SKM-1 treated with dmso at 0.1 percent for 144 hours (cell line): ENCODE data around the gene FAM118A.
"Not testable (repeated sequence)": the region's sequence is repeated elsewhere in the genome, so short reads cannot be mapped to it uniquely, and the experiment has no call there.

Experiments used
- DNase-seq: peaks from one replicate; lab custom pipeline; 2025; ENCODE audit not compliant: unreplicated experiment; lab: John Stamatoyannopoulos, UW

Gene FAM118A

GRCh38 chr22:45308957-45309421, 745 bp upstream of the FAM118A start:
- DNase-seq: peak; percentile 50

DNA sequence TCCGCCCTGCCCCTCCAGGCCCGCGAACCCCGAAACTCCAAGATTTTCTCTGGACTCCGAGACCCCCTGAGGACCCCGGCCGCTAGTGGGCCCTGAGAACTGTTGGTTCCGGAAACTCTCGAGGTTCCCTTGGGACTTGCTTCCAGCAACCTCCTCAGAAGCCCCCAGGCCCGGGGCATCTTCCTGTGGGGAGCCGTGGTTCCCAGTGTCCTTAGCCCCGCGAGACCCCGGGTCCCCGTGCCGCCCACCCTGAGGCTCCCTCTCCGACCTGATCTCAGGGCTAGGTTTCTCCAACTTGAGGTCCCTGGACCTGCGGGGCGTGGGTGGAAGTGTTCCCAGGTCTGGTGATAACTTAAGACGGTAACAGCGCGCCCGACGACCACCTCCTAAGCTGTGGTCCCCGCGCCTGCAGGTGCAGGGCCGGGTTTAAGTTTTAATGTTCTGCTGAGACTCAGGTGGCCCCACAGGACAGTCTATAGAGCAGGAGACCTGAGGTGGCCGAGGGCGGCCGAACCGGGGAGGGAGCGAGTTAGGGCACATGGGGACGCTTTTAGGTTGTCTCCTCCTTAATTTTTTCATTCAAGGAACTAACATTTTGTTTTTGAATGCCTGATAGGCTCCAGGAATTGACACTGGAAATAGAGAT, 720 bp downstream of the FAM118A start:
- no peak for DNase-seq

DNA sequence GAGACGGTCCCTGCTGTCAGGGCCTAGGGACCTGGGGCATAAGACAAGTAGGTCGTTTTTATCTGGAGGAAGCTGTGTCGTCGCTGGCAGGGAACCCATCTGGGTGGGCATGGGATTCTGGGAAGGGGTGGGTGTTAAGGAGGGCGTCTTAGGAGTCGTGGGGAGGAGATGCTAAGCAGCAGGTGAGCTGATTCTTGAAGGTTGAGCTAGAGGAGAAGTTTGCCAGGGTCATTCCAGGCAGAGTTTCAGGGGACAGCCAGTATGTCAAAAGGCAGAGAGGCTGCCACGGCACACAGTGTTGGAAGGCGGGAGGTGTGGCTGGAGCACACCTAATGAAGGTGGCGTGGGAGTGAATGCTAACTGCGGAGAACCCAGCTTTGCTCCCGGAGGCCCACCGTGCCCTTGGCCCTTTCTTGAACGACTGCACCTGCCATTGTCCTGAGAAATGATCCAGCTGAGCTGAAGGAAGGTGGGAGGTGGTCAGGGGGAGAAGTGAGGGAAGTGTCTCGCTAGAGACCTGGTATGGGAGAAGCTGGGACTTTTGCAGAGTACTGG, 1.3 kb downstream of the FAM118A start:
- DNase-seq: no peak

DNA sequence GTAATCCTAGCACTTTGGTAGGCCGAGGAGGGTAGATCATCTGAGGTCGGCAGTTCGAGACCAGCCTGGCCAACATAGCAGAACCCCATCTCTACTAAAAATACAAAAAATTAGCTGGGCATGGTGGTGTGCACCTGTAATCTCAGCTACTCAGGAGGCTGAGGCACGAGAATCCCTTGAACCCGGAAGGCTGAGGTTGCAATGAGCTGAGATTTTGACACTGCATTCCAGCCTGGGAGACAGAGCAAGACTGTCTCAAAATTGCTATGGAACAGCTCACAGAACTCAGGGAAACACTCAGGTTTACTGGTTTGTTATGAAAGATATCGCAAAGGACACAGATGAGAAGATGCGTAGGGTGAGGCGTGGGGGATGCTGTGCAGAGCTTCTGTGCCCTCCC, 2.7 kb downstream of the FAM118A start:
- DNase-seq: no peak

DNA sequence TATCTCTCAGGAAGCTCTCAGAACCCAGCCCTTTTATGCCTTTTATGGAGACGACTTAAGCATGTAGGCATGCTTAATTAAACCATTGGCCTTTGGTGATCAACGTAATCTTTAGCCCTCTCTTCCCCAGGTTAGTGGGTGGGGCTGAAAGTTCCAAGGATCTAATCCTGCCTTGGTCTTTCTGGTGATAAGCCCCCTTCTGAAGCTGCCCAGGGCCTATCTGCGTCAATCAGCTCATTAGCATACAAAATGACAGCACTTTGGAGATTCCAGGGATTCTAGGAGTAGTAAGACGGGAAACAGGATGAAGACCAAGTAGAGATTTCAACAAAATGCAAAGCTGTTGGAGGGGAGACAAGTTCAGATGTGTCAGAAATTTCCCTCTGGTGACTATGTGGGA, 3.1 kb downstream of the FAM118A start:
- no peak for DNase-seq

- DNase-seq: no peak
Measured at GRCh38 chr22:45314054-45314721, 4.5 kb downstream of the FAM118A start.

DNA sequence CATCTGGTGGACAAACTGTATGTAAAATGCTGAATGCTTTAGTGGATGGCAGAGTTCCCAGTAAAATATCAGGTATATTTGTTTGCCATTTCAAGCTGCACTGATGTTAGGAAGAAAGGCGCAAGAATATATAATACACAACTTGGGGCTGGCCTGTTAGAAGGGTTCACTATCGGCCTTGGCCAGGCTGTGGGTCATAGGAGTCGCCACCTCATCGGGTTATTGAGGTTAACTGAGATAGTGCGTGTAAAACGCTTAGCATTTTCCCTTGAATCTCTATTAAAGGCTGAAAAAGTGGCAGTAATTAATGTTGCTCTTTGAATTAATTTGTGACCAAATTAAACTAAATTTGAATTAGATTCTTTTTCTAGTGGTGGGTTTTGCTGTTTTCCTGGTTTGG, 5.1 kb downstream of the FAM118A start:
- no peak for DNase-seq

DNA sequence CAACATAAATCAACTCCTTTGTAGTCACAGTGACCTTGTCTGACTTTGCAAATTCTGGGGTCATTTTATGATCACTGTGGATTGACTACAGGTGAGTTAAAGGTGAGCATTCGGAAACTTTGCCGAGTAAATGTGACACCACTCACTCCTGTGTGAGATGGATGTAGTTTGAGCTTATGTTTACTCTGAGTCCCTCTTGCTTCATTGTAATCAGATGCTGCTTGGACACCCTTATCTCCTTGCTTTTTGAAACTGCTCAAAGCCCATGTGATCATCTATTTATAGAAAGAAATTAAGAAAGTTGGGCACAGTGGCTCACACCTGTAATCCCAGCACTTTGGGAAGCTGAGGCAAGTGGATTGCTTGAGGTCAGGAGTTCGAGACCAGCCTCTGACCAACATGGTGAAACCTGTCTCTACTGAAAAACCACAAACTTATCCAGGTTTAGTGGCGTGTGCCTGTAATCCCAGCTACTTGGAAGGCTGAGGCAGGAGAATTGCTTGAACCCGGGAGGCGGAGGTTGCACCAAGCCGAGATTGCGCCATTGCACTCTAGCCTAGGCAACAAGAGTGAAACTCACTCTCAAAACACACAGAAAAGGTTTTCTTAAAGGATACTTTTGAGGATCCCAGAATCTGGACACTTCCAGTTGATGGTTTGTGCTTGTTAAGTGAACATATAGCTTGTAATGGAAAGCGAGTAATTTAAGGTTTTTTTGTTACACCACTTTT, 7.2 kb downstream of the FAM118A start:
- DNase-seq: peak; percentile 14

DNA sequence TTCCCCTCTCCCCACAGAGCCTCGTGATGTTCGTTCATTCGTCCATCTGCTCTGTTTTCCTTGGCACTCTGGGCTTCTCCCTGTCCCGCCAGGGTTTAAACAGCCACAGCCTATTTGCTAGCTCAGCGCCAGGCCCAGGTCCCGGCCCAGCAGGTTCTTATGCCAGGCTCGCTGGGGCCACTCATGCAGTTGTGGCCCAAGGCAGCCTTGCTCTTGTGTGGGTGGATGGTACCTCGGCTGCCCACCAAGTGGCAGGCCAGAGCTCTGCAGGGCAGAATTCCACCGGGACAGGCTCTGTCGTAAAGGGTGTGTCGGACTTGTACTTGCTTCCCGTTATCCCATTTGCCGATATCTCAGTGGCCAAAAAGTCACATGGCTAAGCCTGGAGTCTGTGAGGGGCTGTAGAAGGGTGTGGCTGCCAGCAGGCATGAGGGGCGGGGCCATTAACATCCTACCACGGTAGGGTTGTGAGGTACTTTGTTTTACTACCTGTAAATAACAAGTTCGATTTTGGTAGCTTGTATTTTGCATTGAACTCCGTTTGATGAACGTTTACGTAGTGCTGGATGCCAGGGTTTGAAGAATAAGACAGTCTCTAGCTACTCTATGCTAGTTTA, 7.9 kb downstream of the FAM118A start:
- DNase-seq: no peak

GRCh38 chr22:45318168-45318557, 8.4 kb downstream of the FAM118A start:
- peak; percentile 57 for DNase-seq

DNA sequence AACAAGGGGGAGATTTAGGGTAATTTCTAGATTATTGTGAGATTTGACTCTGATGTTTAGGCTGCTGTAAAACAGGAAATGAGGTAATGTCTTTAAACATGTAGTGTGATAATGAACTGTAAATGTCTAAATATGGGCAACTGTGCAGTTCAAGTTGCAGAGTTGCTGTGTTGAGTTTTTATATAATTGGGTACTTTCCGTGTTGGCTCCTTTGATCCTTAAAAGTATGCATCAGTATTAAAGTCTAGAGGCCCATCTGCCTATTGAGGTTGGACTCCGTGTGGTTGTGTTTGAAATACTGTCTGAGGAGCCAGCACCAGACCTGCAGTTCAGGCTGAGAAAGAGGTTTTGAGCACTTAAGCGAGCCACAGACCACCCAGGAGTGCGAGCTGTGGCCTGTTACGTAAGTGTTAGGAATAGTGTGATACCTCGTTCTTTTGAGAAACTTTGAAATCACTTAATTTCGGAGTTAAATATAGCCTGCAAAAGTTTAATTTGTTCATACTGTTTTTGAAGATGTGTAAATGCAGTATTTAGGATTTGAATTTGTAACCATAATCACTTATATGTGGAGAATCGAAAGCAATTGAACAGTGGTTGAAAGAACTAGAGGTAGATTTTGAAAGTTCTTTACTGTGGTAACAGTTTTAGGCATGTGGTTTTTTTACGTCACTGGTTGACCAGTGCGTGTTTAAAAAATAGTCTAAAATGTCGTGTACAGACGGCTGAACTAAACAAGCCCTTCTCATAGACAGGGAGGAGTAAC, 9.0 kb downstream of the FAM118A start:
- peak; percentile 43 for DNase-seq

DNA sequence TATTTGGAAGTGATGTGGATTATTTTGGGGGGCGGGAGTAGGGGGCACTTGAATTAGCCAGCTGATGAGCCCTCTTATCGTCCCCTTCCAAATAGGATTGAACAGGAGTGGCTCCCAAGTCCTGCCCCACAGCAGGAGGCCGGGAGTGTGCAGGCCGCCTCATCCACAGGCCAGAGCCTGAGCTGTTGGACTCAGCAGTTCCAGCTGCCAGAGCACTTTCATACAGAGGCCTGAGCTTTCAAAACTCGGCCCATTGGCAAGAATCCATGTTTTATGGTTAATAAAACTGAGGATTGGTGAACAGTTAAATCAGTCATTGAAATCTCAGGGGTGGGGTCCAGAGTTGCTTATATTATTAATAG, 9.6 kb downstream of the FAM118A start:
- DNase-seq: no peak

- no peak for DNase-seq
Measured at GRCh38 chr22:45320357-45320976, 10.7 kb downstream of the FAM118A start.

DNA sequence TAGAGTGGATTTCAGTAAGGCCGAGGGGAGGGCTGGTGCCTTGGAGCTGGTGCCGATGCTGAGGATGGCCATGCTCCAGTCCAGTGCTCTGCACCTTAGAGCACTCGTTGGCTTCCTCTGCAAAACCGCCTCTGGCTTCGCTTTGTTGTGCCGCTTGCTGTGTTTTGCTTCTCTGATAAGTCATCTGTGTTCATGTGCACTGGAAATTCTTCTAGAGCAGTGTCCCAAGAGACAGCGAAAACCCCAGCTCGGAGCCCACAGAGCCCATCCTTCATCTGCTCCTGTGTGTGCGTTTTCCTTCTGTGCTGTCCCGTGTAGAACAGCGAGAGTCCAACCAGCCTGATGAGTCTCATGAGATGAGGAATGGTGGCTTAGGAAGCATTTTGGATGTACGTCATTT, 12.1 kb downstream of the FAM118A start:
- DNase-seq: no peak

- DNase-seq: no peak
Measured at GRCh38 chr22:45322873-45323525, 13.3 kb downstream of the FAM118A start.

- no peak for DNase-seq
Measured at GRCh38 chr22:45323695-45324094, 14.0 kb downstream of the FAM118A start.

DNA sequence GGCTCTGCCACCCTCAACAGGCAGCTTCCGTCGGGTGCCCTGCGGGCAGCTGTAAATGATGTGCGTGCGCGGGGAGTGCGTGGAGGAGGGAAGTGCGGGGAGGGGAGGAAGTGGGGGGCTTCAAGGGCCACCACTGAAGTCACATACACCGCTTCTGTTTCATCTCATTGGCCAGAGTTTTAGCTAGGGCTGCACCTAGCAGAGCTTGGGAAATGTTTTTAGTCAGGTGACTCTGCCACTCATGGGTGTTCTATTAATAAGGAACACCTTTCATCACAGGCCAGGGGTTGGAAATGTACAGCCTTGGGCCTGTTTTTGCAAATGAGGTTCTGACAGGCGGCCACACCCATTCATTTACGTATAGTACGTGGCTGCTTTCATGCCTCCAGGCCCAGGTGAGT, 14.6 kb downstream of the FAM118A start:
- DNase-seq: no peak

GRCh38 chr22:45328261-45328660, 18.5 kb downstream of the FAM118A start:
- DNase-seq: not testable (repeated sequence)

DNA sequence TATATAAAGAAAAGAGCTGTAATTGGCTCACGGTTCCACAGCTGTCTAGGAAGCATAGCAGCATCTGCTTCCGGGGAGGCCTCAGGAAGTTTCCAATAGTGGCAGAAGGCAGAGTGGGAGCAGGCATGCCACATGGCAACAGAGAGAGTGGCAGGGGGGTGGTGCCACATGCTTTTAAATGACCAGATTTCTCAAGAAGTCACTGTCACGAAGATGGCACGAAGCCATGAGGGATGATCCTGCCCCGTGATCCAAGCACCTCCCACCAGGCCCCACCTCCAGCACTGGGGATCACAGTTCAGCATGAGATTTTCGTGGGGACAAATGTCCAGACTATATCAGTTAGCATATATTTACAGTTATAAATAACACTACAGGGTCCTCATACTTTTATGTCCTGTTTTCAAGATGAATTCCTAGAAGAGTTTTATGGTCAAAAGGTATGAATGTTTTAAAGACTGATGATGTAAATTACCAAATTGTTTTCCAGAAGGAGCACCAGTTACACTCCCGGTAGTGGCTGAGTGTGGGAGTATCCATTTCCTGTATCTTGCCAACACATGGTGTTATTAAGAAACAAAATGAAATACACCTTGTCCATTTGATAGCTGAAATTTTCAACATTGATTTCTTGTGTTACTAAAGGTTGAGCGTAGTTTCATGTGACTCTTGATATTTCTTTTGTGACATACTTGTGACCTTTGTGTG, 19.2 kb downstream of the FAM118A start:
- DNase-seq: no peak
